ENCODE measurements around the gene CDK14. TPM values are rescaled to one million over a fixed set of nuclear protein-coding genes. Genes with fewer than 3 reads are reported as not detected.

CDK14 gene
- total and polyA plus RNA-seq, 9 donors = 12.6 to 54.1 (median 43.8) TPM

DNA sequence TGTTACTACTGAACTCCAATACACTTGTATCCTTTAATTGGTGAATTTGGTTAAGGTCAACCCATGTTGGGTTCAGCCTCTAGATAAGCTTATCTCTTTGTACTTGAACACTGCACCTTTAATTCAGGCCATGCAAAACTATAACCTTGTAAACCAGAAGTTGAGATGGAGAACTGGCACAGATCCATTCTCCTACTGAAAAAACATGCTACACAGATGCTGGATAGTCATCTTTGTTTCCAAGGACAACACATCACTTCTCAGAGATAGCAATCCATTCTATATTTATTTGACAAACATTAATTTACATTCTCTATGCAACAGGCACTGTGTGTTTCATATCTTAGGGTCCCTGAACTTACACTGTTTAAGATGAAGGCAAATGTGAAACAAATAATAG lies 2.9 kb upstream of the CDK14 start:
- Histone ChIP-seq H3K27ac (no peak overlapping the region), H3K4me3 (no peak overlapping the region), H3K9me3 (no peaks in the 10 kb centered on the region), H3K27me3 (no peaks in the 10 kb centered on the region), H3K4me1 (ENCODE audit: insufficient read depth) (peaks cover 2% of the 10 kb centered on the region), H3K36me3 (no peaks in the 10 kb centered on the region)
- no peak for DNase-seq
- TF ChIP-seq POLR2A (IDR thresholded peaks at IDR 0.05) (no peak), EP300 (IDR thresholded peaks at IDR 0.05) (no peak)
- TF ChIP-seq, protein P1, sequence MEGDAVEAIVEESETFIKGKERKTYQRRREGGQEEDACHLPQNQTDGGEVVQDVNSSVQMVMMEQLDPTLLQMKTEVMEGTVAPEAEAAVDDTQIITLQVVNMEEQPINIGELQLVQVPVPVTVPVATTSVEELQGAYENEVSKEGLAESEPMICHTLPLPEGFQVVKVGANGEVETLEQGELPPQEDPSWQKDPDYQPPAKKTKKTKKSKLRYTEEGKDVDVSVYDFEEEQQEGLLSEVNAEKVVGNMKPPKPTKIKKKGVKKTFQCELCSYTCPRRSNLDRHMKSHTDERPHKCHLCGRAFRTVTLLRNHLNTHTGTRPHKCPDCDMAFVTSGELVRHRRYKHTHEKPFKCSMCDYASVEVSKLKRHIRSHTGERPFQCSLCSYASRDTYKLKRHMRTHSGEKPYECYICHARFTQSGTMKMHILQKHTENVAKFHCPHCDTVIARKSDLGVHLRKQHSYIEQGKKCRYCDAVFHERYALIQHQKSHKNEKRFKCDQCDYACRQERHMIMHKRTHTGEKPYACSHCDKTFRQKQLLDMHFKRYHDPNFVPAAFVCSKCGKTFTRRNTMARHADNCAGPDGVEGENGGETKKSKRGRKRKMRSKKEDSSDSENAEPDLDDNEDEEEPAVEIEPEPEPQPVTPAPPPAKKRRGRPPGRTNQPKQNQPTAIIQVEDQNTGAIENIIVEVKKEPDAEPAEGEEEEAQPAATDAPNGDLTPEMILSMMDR (IDR thresholded peaks at IDR 0.05) = no peak
- intact Hi-C loops (cut with DNase I) = loop anchor here in 1 of 4 donors (10.0 kb wide), 1 partner anchor 112 kb away; no protein-coding TSS in a partner anchor

DNA sequence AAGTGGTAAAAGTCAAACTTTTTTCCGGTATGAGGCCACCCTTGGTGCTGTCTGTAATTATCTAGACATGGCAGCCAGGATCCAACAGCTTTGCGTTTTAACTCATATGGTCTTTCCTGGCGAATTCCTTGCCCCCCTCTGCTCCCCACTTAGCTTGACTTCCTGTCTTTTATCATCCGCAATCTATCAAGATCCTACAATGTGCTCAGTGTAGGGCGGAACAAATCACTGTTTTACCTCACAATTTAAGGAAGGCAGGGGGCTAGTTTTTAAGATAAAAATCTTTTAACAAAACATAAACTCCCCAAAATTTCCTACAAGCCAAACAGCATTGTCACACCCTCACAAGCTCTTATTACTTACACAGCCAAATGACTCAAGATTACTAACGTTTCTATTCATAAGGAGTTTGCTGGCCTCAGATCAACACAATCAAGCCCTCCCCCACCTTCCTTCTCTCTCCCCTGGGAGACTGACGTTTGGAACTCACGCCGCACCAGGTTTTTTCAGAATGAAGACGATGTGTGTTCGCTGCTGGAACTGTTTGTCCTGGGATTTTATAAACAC lies 1.3 kb upstream of the CDK14 start:
- Histone ChIP-seq H3K4me3 (peak overlapping the region; percentile 92), H3K36me3 (no peaks in the 10 kb centered on the region), H3K27ac (peak overlapping the region; percentile 69 to 96), H3K27me3 (no peaks in the 10 kb centered on the region), H3K4me1 (ENCODE audit: insufficient read depth) (peaks cover 2% of the 10 kb centered on the region), H3K9me3 (no peaks in the 10 kb centered on the region)
- WGBS, 3 donors = 34 to 39% (median 35%) methylated on average over 11 of the region's 11 CpGs
- intact Hi-C loops (cut with DNase I) = loop anchor here in 1 of 4 donors (10.0 kb wide), 1 partner anchor 110 kb away; no protein-coding TSS in a partner anchor
- peak in 4 of 5 donors; percentile 36 to 60 (median 51) for DNase-seq
- TF ChIP-seq, protein P1 (IDR thresholded peaks at IDR 0.05) = no peak
- TF ChIP-seq EP300 (IDR thresholded peaks at IDR 0.05) = no peak
- TF ChIP-seq POLR2A (IDR thresholded peaks at IDR 0.05) = no peak

DNA sequence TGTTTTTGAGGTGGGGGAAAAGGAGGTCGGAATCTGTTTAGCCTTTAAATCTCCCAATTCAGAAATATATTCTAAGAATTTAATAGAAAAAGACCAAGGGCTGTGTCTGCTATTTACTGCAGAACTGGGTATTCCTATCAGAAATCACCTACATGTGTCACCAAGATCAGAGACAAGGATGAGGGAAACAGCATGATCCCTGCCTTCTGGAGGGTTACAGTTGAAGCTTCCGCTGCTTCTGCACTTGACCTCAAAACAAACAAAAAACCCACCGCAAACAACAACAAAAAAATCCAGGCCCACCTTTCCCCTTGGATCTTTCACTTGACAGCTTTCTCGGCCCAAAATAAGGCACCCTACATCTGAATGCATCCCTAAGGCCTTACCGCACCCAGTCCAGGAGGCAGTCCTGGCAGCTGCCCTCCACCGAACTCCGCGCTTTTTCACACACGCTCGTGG lies 750 bp upstream of the CDK14 start:
- DNase-seq = no peak
- Histone ChIP-seq H3K4me1 (ENCODE audit: insufficient read depth) (peaks cover 2% of the 10 kb centered on the region), H3K9me3 (no peaks in the 10 kb centered on the region), H3K27me3 (no peaks in the 10 kb centered on the region), H3K36me3 (no peaks in the 10 kb centered on the region), H3K4me3 (peak overlapping the region; percentile 92), H3K27ac (peak overlapping the region; percentile 69 to 96)
- WGBS, 3 donors = 3 to 5% (median 5%) methylated on average over 9 to 10 of the region's 10 CpGs
- TF ChIP-seq POLR2A (IDR thresholded peaks at IDR 0.05) (no peak), EP300 (IDR thresholded peaks at IDR 0.05) (no peak)
- TF ChIP-seq, protein P1 (IDR thresholded peaks at IDR 0.05) = no peak
- intact Hi-C loops (cut with DNase I) = loop anchor here in 1 of 4 donors (10.0 kb wide), 1 partner anchor 109 kb away; no protein-coding TSS in a partner anchor

DNA sequence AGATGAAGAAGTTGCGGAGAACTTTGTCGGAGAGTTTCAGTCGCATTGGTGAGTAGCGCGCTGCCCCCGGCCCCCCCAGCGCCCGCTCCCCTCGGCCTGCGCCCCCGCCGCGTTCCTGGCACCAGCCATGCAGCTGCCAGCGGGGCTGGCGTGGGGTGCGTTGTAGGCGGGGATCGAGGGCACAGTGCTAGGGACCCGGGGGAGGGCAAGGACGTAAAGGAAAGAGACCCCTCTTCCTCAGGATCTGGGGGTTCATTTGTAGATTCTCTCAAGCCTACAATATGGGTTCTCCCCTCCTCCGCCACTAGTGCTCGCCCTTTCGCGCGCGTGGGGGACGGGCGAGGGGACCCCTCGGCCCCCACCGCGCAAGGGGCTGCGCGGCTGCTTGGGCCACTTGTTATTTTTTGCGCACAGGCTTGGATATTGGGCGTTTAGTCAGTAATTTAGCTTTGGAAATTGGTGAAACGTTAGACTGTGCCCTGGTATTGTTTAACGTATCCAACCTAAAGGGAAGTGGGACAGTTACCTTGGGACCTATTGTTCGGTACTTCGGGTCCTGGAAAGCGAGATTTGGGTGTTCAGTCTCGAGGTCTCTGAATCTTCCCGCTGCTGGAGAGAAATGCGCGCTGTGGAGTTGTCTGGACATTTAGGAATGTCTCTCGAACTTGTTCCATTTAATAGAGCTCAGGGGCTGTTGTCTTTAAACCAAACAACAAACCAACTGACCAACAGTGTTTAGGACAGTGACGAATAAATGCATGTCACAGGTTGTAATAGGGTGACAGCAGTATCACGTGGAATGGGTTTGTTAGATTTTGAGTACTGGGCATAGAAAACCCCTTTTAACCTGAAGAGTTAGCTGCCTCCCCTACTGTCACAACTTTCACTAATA lies 796 bp downstream of the CDK14 start:
- no peaks in the 10 kb centered on the region for H3K27me3 ChIP-seq
- DNase-seq = no peak
- peak overlapping the region; percentile 69 to 96 for H3K27ac ChIP-seq
- intact Hi-C loops (cut with DNase I) = loop anchor here in 1 of 4 donors (10.0 kb wide), 1 partner anchor 108 kb away; no protein-coding TSS in a partner anchor
- H3K4me1 ChIP-seq (ENCODE audit: insufficient read depth) = peaks cover 5% of the 10 kb centered on the region
- WGBS, 3 donors = 0 to 1% (median 0%) methylated on average over 47 of the region's 47 CpGs
- no peaks in the 10 kb centered on the region for H3K9me3 ChIP-seq
- TF ChIP-seq POLR2A (IDR thresholded peaks at IDR 0.05) (no peak), EP300 (IDR thresholded peaks at IDR 0.05) (no peak)
- TF ChIP-seq, protein P1 (IDR thresholded peaks at IDR 0.05) = no peak
- H3K36me3 ChIP-seq = no peaks in the 10 kb centered on the region
- H3K4me3 ChIP-seq = peak overlapping the region; percentile 92

Measured in ovary (tissue), 9 donors.